Panc1 (cell line): ENCODE results near the gene PDCD11.

Experiments used
- CTCF ChIP-seq: fragments of 450-650 bp; IDR thresholded peaks from 2 replicates; pipeline ENCODE4 v1.5.1; 2017; ENCODE audit warnings: mild to moderate bottlenecking
- POLR2AphosphoS5 ChIP-seq: IDR thresholded peaks from 2 replicates; pipeline ENCODE4 v1.6.1; 2012; ENCODE audit warnings: mild to moderate bottlenecking, low read depth, low read length, moderate library complexity
- REST ChIP-seq, 2 experiments: IDR thresholded peaks; 2 replicates each; pipeline ENCODE4 v1.6.1; 2011 to 2012; ENCODE audit warnings: low read depth in 2 of 2, control low read depth in 1 of 2, low read length in 1 of 2, mild to moderate bottlenecking in 1 of 2, moderate library complexity in 1 of 2; ENCODE audit not compliant: insufficient read depth in 1 of 2
- SIN3A ChIP-seq: IDR thresholded peaks from 2 replicates; pipeline ENCODE4 v1.6.1; 2012; ENCODE audit warnings: low read depth, mild to moderate bottlenecking, low read length, moderate library complexity, borderline replicate concordance; ENCODE audit not compliant: insufficient read depth
- TCF7L2 ChIP-seq: IDR thresholded peaks from 2 replicates; pipeline ENCODE4 v1.6.1; 2011; ENCODE audit warnings: mild to moderate bottlenecking, low read depth, low read length, inconsistent platforms

GRCh38 chr10:103373544-103373943, 22.9 kb upstream of the PDCD11 start:
- TF ChIP-seq CTCF: no peak
- no peak for TF ChIP-seq POLR2AphosphoS5
- TF ChIP-seq SIN3A: no peak
- no peak for TF ChIP-seq REST (IDR thresholded peaks at IDR 0.05; ENCODE audit: insufficient read depth in 1 of 2, low read depth in 2 of 2, low read length in 1 of 2)
- no peak for TF ChIP-seq TCF7L2
